ENCODE measurements around the gene ZHX3.

DNA sequence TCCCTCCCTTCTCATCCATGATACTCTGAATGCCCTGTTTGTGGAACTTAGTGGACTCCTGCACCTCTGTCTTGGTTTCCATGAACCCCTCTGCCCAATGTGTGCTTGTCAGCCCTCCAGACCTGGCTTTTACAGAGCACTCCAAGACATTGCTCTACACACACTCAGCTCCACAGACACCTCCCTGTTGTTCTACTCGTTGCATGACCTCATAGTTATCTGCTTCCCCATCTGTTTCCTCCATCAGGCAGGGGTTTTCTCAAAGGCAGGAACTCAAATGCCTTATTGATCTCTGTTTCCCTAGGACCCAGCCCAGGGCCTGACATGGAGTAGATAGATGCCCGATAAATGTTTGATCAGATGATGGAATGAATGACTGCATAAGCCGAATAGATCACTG lies 166.9 kb downstream of the ZHX3 start:
- TF ChIP-seq, protein P1, sequence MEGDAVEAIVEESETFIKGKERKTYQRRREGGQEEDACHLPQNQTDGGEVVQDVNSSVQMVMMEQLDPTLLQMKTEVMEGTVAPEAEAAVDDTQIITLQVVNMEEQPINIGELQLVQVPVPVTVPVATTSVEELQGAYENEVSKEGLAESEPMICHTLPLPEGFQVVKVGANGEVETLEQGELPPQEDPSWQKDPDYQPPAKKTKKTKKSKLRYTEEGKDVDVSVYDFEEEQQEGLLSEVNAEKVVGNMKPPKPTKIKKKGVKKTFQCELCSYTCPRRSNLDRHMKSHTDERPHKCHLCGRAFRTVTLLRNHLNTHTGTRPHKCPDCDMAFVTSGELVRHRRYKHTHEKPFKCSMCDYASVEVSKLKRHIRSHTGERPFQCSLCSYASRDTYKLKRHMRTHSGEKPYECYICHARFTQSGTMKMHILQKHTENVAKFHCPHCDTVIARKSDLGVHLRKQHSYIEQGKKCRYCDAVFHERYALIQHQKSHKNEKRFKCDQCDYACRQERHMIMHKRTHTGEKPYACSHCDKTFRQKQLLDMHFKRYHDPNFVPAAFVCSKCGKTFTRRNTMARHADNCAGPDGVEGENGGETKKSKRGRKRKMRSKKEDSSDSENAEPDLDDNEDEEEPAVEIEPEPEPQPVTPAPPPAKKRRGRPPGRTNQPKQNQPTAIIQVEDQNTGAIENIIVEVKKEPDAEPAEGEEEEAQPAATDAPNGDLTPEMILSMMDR (IDR thresholded peaks at IDR 0.05): no peak
- TF ChIP-seq POLR2A (IDR thresholded peaks at IDR 0.05): no peak
